Spleen (tissue), 7 donors: Measurements from ENCODE around the gene SPRY1.

ENCODE experiments used
- CTCF ChIP-seq, 11 experiments: fragments of 200-600 bp in 7 of 11; fragments of 450-650 bp in 4 of 11; sonication (generic) in 4 of 11; IDR thresholded peaks in 8 of 11; conservative IDR thresholded peaks in 3 of 11; 1 replicate in 7 of 11; 2 replicates in 4 of 11; pipeline versions ENCODE4 v1.4.0 to v1.8.0; 2016 to 2021; ENCODE audit warnings: antibody characterized with exemption in 11 of 11, inconsistent platforms in 4 of 11, mild to moderate bottlenecking in 1 of 11
- POLR2A ChIP-seq, 3 donors: fragments of 450-650 bp; IDR thresholded peaks; one replicate each; pipeline ENCODE4 v1.5.1; 2017; ENCODE audit warnings: antibody characterized with exemption in 3 of 3, mild to moderate bottlenecking in 1 of 3
- donor health status: DM: no; HTN: no; CAD: no; lungs with moderate emphysema.
- donor health status: DM: no; HTN: no; CAD: no.
- donor health status: DM: no; HTN: no; CAD: no.

- TF ChIP-seq CTCF (IDR thresholded peaks at IDR 0.05 in 8 of 11, conservative IDR thresholded peaks at IDR 0.05 in 3 of 11) (no peak), POLR2A (IDR thresholded peaks at IDR 0.05) (no peak)
Measured at GRCh38 chr4:123356921-123357320, 39.7 kb upstream of the SPRY1 start.
